GM12891 (cell line): ENCODE measurements around the gene SCD5.

Experiments
- DNase-seq: peaks from one replicate; pipeline ENCODE4 v3.0.0; 2011; ENCODE audit warnings: low spot score; ENCODE audit not compliant: insufficient read length
- FAIRE-seq: peaks from 2 replicates; lab custom pipeline; 2011; peaks lifted over from hg19 to GRCh38; lab: Jason Lieb, UNC
- PAX5 ChIP-seq: IDR thresholded peaks from 2 replicates; pipeline ENCODE4 v1.6.1; 2011; ENCODE audit warnings: low read length, moderate library complexity, mild to moderate bottlenecking; ENCODE audit not compliant: insufficient read depth, severe bottlenecking
- POLR2A ChIP-seq: IDR thresholded peaks from 2 replicates; pipeline ENCODE4 v1.6.1; 2011; ENCODE audit warnings: low read depth, low read length, control low read depth
- POLR2AphosphoS5 ChIP-seq: IDR thresholded peaks from 2 replicates; pipeline ENCODE4 v1.6.1; 2011; ENCODE audit warnings: low read depth, low read length, control low read depth
- POU2F2 ChIP-seq: IDR thresholded peaks from 2 replicates; pipeline ENCODE4 v1.6.1; 2011; ENCODE audit warnings: low read depth, mild to moderate bottlenecking, control low read depth, low read length, moderate library complexity
- SPI1 ChIP-seq: IDR thresholded peaks from 2 replicates; pipeline ENCODE4 v1.6.1; 2011; ENCODE audit warnings: low read depth, low read length, control low read depth
- TAF1 ChIP-seq: IDR thresholded peaks from 2 replicates; pipeline ENCODE4 v1.6.1; 2011; ENCODE audit warnings: low read depth, low read length, control low read depth

Gene SCD5

GRCh38 chr4:82748810-82749470, 49.7 kb downstream of the SCD5 start:
- no peak for FAIRE-seq
- no peak for DNase-seq
- TF ChIP-seq POLR2AphosphoS5 (no peak), PAX5 (no peak), SPI1 (no peak), TAF1 (no peak), POLR2A (no peak), POU2F2 (no peak)

DNA sequence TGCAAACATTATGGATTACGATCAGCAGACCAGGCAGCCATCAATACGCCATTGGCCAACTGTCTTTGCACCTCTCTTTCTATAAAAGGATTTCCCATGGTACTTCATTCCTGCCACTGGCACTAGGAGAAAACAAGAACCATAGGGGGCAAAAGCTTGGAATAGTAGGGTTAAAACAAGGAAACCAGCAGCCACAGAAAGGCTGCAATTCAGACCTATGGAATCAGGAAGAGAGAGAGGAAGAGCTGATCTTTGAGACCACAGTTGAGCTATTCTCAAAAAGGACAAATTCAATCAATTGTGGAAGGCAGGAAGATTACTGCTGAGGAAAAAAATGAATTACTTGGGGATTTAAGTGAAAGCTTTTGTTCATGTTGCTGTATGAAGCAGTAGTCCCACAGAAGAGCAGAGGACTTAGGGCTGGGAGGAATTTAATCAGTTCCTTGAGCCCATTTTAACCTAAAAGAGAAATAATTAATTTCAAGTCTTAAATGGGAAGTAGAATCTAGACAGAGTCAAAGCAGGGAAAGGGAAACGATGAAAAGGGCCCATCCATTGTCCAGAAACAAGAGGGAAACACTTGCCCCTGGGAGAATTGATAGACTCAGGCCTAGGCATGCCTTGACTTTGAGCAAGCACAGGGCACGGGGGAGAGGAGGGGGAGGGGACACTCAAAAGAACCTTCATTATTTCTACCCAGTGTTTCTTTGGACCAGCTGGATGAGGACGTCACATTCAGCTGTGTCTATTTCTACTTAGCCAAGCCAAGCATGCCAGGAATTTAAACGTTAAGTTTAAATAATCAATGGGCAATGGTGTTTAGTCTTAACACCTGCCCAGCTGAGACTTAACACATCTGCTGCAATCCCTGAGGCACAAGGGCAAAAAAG, 50.7 kb downstream of the SCD5 start:
- TF ChIP-seq TAF1: no peak
- TF ChIP-seq SPI1: no peak
- no peak for TF ChIP-seq POLR2A
- no peak for TF ChIP-seq POU2F2
- TF ChIP-seq PAX5: no peak
- TF ChIP-seq POLR2AphosphoS5: no peak
- no peak for FAIRE-seq
- DNase-seq: no peak

DNA sequence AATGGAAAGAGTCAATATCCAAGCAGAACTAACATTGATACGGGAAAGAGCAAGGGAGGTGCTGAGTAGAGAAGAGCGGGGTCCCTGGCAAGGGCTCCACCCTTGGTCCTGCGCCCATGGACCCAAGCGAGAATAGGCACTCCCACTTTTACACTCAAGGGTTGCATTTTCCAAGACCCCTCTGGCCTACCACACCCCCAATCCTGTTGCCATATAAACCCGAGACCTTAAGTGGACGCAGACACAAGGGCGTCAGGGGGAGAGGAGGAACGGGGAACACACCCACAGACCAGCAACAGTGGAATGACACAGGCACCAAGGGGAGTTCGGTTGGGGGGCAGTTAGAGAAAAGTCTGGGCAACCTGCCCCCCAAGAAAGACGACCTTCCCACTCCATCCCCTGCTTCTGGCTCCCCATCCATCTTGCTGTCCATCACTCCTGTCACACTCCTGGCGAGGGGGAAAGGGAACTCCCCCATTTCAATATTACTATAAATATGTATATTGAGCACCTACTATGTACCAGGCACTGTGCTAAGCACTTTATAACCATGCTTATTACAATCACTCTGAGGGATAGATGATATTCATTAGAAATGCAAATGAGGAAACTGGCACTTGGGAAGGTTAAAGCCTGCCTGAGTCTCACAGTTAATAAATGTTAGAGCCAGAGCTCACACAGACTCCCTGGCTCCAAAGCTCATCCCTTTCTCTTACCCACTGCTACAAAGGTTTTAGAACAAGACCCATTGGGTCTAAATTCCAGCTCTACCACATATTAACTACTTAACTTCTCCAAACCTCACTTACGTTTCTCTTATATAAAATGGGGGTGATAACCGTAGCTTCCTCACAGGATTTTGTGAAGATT, 51.7 kb downstream of the SCD5 start:
- TF ChIP-seq POLR2A (no peak), POU2F2 (no peak), TAF1 (no peak), POLR2AphosphoS5 (no peak), PAX5 (no peak), SPI1 (no peak)
- DNase-seq: no peak
- no peak for FAIRE-seq

DNA sequence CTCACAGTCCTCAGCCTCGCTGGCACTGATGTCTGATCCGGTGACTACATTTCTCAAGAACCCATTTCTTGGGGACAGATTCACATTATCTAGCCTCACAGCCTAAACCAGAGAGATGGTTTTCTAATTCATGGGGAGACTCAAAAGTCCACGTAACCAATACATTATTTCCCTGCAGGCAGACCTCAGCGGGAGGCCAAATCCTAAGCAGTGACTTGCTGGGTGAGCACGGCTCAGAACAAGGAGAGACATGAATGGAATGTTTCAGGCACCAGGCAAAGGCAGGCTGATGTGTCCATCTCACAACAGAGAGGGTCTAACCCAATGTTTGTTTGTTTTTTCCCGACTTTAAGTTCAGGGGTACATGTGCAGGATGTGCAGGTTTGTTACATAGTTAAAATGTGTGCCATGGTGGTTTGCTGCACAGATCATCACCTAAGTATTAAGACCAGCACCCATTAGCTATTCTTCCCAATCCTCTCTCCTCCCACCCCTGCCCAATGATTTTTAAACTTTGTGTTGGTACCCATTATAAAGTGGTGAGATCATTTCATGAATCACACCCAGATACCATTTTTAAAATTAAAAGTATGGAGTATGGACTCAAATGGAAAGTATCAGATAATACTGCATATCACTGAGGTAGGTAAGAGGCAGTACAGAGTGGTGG, 53.3 kb downstream of the SCD5 start:
- no peak for TF ChIP-seq TAF1
- TF ChIP-seq POLR2A: no peak
- TF ChIP-seq POLR2AphosphoS5: no peak
- no peak for TF ChIP-seq SPI1
- no peak for TF ChIP-seq POU2F2
- TF ChIP-seq PAX5: no peak
- DNase-seq (no peak), FAIRE-seq (no peak)

DNA sequence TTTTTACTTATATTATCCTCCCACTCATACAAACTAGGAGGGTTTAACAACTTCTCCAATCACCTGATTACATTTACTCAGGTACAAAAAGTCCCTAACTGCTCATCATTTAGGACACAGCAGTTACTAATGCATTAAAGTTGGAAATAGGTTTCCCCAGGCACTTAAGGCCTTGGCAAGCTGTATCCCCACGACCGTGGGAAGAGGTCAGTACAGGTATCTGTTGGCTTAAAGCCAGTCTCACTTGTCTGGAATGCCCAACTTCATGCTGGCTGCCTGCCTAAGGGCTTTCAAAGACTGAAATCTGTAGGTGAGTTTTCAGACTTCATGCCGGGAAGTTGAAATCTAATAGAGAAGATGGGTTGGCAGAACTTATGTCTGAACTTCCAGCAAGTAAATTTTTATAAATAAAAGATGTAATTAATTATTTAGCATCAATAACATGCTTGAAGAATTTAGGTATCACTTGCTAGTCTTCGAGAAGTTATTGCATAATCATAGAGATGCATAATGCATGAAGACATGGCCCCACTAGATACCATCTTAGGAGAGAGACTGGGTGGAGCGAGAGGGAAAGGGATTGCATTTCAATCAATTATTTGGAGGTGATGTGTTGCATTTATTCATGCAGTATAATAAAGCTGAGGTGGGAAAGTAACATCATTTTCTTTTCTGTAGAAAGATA, 54.2 kb downstream of the SCD5 start:
- no peak for FAIRE-seq
- DNase-seq: no peak
- TF ChIP-seq TAF1 (no peak), POU2F2 (no peak), POLR2AphosphoS5 (no peak), POLR2A (no peak), SPI1 (no peak), PAX5 (no peak)

DNA sequence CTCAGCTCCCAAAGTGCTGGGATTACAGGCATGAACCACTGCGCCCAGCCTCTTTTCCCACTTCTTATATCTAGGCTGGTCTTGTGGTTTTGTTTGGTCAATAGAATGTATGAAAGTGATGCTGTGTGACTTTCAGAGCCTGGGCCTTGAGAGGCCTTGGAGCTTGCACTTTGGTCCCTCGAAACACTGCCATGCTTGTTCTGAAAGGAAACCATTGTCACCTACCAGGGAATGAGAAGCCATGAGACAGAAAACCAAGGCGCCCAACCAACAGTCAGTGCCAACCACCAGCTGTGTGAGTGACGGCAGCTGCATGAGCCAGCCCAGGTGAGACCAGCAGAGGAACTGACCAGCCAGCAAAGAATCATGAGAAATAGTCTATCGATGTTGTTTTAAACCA, 57.4 kb downstream of the SCD5 start:
- TF ChIP-seq POLR2A (no peak), PAX5 (no peak)
- no peak for DNase-seq
- FAIRE-seq: no peak

DNA sequence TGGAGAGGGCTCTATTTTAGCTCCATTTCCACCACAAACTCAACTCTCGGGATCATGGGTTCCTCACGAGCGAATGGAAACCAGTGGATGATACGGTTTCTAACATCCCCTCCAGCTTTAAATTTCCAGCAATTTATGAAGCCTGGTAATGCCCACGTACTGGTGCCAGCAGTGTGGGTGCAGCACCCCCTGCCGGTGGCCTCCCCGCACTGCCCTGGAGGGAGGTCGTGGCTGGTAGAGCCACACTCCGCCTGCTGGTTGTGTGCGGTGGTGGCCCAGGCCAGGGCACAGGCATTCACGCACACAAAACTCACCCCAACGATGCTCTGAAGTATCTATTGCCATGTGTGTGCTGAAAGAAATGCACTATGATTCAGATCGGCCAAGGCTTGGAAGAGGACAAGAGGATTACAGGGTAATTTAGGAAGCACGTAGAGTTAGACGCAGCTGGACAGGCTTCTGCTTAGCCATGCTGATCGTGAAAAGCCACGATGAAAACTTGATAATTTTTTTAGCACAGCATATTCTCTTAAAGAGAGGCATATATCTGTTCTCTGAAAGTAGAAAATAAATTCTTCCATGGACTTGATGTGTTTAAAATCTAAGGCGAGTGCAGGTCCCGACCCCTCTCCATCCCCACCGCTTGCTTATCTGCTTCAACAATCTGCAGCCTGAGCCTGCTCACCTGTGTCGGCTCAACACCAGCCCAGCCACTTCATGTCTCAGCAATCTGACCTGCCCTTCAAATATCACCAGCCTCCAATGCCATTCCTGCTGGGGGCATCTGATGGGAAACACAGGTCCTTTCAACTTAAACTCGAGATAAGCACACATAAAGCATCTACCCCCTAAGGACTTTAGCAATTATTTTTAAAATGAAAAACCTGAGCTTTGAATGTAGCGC, 59.1 kb downstream of the SCD5 start:
- TF ChIP-seq POLR2A (no peak), SPI1 (no peak), TAF1 (no peak), POLR2AphosphoS5 (no peak), PAX5 (no peak), POU2F2 (no peak)
- FAIRE-seq (peak; percentile 96), DNase-seq (peak; percentile 70)

- TF ChIP-seq POLR2A (no peak), PAX5 (no peak), SPI1 (no peak), POU2F2 (no peak), TAF1 (no peak), POLR2AphosphoS5 (no peak)
- DNase-seq (no peak), FAIRE-seq (no peak)
These were observed 61.2 kb downstream of the SCD5 start for GRCh38 chr4:82737354-82737753.
